Osteocyte (in vitro differentiated cells): Measurements from ENCODE around the gene EEF1AKMT3. TPM values are rescaled to one million over a fixed set of nuclear protein-coding genes. Genes with fewer than 3 reads are reported as not detected.

Experiments
- DNase-seq: peaks from one replicate; pipeline ENCODE4 v3.0.0; 2021; ENCODE audit warnings: mixed read lengths; ENCODE audit not compliant: unreplicated experiment; ENCODE audit errors: extremely low spot score
- H3K27ac Mint-ChIP-seq: one replicate; pipeline ENCODE4 v1.8.0; 2021; ENCODE audit warnings: mild to moderate bottlenecking, mixed read lengths; ENCODE audit not compliant: unreplicated experiment
- H3K27me3 Mint-ChIP-seq: one replicate; pipeline ENCODE4 v1.8.0; 2021; ENCODE audit warnings: mixed read lengths; ENCODE audit not compliant: unreplicated experiment
- H3K36me3 Mint-ChIP-seq: one replicate; pipeline ENCODE4 v1.8.0; 2021; ENCODE audit warnings: mixed read lengths; ENCODE audit not compliant: unreplicated experiment
- H3K4me1 Mint-ChIP-seq: one replicate; pipeline ENCODE4 v1.8.0; 2021; ENCODE audit warnings: mixed read lengths; ENCODE audit not compliant: unreplicated experiment
- H3K4me3 Mint-ChIP-seq: one replicate; pipeline ENCODE4 v1.8.0; 2021; ENCODE audit warnings: mild to moderate bottlenecking, moderate library complexity, mixed read lengths; ENCODE audit not compliant: unreplicated experiment
- H3K9me3 Mint-ChIP-seq: one replicate; pipeline ENCODE4 v1.8.0; 2021; ENCODE audit warnings: mixed read lengths; ENCODE audit not compliant: unreplicated experiment
- CTCF ChIP-seq: fragments of 200-600 bp; sonication (generic); IDR thresholded peaks from 2 replicates; pipeline ENCODE4 v1.5.0; 2021; ENCODE audit warnings: antibody characterized with exemption, mild to moderate bottlenecking, moderate library complexity
- total RNA-seq: library from RNA; stranded (reverse); gene quantifications from 2 replicates; pipeline ENCODE4 v1.2.1, GENCODE V29; 2021

EEF1AKMT3 gene
- total RNA-seq, 1 donor from 2014 or later, result 9.8 TPM

- Mint-ChIP-seq H3K27me3 (peaks cover 33% of the 10 kb centered on the region), H3K36me3 (peaks cover 6% of the 10 kb centered on the region), H3K4me3 (peak overlapping the region; percentile 67), H3K27ac (no peak overlapping the region), H3K9me3 (no peaks in the 10 kb centered on the region), H3K4me1 (peaks cover 21% of the 10 kb centered on the region)
- no peak for DNase-seq
- TF ChIP-seq CTCF, result no peak
Measured at GRCh38 chr12:57765698-57766463, 6.5 kb upstream of the EEF1AKMT3 start.

GRCh38 chr12:57766464-57767304, 5.7 kb upstream of the EEF1AKMT3 start, which contains the start of gene CYP27B1:
CYP27B1 (minus strand) TSS chr12:57767078; CDS start chr12:57767041, 37 bp downstream.
- H3K36me3 Mint-ChIP-seq, result peaks cover 6% of the 10 kb centered on the region

GRCh38 chr12:57767305-57767698, 5.1 kb upstream of the EEF1AKMT3 start:
- Mint-ChIP-seq H3K36me3 (peaks cover 6% of the 10 kb centered on the region), H3K4me1 (peaks cover 28% of the 10 kb centered on the region), H3K9me3 (no peaks in the 10 kb centered on the region), H3K4me3 (no peak overlapping the region), H3K27me3 (peaks cover 33% of the 10 kb centered on the region), H3K27ac (no peak overlapping the region)
- DNase-seq, result no peak
- no peak for TF ChIP-seq CTCF

More at GRCh38 chr12:57766464-57767304, 5.7 kb upstream of the EEF1AKMT3 start, which contains the start of gene CYP27B1:
- Mint-ChIP-seq H3K4me1 (peaks cover 25% of the 10 kb centered on the region), H3K27ac (no peak within 1 kb of the TSS), H3K4me3 (peak within 1 kb of the TSS; percentile 67), H3K27me3 (peaks cover 33% of the 10 kb centered on the region), H3K9me3 (no peaks in the 10 kb centered on the region)
- TF ChIP-seq CTCF, result no peak
- DNase-seq, result no peak

- no peaks in the 10 kb centered on the region for H3K9me3 Mint-ChIP-seq
- no peak for DNase-seq
- H3K27ac Mint-ChIP-seq, result no peak overlapping the region
- peaks cover 30% of the 10 kb centered on the region for H3K4me1 Mint-ChIP-seq
- H3K4me3 Mint-ChIP-seq, result no peak overlapping the region
- peaks cover 33% of the 10 kb centered on the region for H3K27me3 Mint-ChIP-seq
- H3K36me3 Mint-ChIP-seq, result peaks cover 6% of the 10 kb centered on the region
- TF ChIP-seq CTCF, result no peak
Measured at GRCh38 chr12:57767876-57768275, 4.5 kb upstream of the EEF1AKMT3 start.

- DNase-seq, result no peak
- Mint-ChIP-seq H3K4me1 (peaks cover 39% of the 10 kb centered on the region), H3K27ac (no peak overlapping the region), H3K9me3 (no peaks in the 10 kb centered on the region), H3K36me3 (peaks cover 6% of the 10 kb centered on the region), H3K4me3 (no peak overlapping the region), H3K27me3 (peaks cover 16% of the 10 kb centered on the region)
- TF ChIP-seq CTCF, result no peak
Measured at GRCh38 chr12:57769594-57769993, 2.8 kb upstream of the EEF1AKMT3 start.
